ENCODE data around the gene CCK. TPM values are rescaled to one million over a fixed set of nuclear protein-coding genes. Genes with fewer than 3 reads are reported as not detected.

Gene CCK
- total RNA-seq, 1 donor from 2014 or later: not detected

DNA sequence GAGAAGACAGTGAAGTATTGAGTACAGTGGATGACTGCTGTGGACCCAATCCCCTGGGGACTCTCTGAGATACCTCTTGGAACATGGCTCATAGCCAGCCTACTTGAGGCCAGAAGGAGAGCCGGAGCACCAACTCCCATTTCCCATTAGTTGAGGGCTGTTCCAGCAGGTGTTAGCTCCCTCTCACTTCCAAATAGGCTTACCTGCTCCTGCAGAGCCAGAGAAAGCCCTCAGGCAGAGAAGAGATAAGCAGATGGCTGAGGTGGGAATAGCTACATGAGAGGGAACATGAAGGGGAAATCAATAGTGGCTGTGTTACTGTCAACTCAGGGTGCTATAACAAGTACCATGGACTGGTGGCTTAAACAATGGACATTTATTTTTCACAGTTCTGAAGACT lies 4.6 kb upstream of the CCK start:
- Mint-ChIP-seq H3K36me3 (ENCODE audit: low read depth) (no peaks in the 10 kb centered on the region), H3K4me3 (no peak overlapping the region), H3K4me1 (no peaks in the 10 kb centered on the region), H3K9me3 (no peaks in the 10 kb centered on the region), H3K27me3 (ENCODE audit: low read depth) (peaks cover 66% of the 10 kb centered on the region), H3K27ac (ENCODE audit: unreplicated experiment) (no peak overlapping the region)
- TF ChIP-seq, protein P1, sequence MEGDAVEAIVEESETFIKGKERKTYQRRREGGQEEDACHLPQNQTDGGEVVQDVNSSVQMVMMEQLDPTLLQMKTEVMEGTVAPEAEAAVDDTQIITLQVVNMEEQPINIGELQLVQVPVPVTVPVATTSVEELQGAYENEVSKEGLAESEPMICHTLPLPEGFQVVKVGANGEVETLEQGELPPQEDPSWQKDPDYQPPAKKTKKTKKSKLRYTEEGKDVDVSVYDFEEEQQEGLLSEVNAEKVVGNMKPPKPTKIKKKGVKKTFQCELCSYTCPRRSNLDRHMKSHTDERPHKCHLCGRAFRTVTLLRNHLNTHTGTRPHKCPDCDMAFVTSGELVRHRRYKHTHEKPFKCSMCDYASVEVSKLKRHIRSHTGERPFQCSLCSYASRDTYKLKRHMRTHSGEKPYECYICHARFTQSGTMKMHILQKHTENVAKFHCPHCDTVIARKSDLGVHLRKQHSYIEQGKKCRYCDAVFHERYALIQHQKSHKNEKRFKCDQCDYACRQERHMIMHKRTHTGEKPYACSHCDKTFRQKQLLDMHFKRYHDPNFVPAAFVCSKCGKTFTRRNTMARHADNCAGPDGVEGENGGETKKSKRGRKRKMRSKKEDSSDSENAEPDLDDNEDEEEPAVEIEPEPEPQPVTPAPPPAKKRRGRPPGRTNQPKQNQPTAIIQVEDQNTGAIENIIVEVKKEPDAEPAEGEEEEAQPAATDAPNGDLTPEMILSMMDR (conservative IDR thresholded peaks at IDR 0.05): no peak
- no peak for DNase-seq (ENCODE audit: low read depth, low spot score)

DNA sequence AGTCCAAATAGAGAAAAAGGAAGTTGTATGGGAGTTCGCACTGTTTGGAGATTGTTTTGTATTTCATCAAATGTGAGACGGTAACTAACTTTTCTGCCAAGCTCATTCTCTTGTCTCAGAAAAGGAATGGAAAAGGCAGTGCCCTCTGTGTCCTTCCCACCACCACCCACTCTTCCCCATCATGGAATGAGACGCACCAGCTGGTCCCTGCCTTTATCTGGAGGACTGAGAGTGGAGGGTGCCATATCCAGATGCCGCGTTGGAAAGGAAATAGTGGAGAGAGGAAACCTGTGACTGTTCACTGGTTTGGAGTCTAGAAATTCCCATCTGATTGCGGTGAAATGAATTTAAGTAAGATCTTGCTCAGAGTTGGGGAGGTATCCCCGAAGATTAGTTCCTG lies 3.7 kb upstream of the CCK start:
- H3K4me1 Mint-ChIP-seq: no peaks in the 10 kb centered on the region
- TF ChIP-seq, protein P1 (conservative IDR thresholded peaks at IDR 0.05): no peak
- H3K27me3 Mint-ChIP-seq (ENCODE audit: low read depth): peaks cover 71% of the 10 kb centered on the region
- DNase-seq (ENCODE audit: low read depth, low spot score): no peak
- no peaks in the 10 kb centered on the region for H3K9me3 Mint-ChIP-seq
- H3K27ac Mint-ChIP-seq (ENCODE audit: unreplicated experiment): no peak overlapping the region
- H3K36me3 Mint-ChIP-seq (ENCODE audit: low read depth): no peaks in the 10 kb centered on the region
- no peak overlapping the region for H3K4me3 Mint-ChIP-seq

DNA sequence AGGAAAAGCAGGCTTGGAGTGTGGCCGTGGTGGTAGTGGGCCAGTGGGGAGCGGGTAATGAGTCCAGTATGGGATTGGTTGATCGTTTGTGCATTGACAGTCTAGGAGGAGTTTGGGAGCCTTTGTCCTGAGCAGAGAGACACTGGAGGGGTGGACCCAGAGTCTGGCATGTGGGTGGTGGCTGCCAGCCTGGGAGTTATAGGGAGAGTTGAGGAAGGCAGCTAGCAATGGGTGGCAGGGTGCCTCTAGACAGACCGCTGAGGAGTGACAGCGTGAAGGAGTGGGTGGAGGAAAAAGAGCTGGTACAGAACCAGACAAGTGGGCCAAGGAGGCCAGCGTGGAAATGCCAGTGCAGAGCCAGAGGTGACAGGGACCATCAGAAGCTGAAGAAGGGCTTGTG lies 1.9 kb upstream of the CCK start:
- TF ChIP-seq, protein P1 (conservative IDR thresholded peaks at IDR 0.05): no peak
- H3K27ac Mint-ChIP-seq (ENCODE audit: unreplicated experiment): no peak overlapping the region
- peaks cover 2% of the 10 kb centered on the region for H3K4me1 Mint-ChIP-seq
- H3K27me3 Mint-ChIP-seq (ENCODE audit: low read depth): peaks cover 89% of the 10 kb centered on the region
- H3K4me3 Mint-ChIP-seq: no peak overlapping the region
- no peak for DNase-seq (ENCODE audit: low read depth, low spot score)
- no peaks in the 10 kb centered on the region for H3K9me3 Mint-ChIP-seq
- H3K36me3 Mint-ChIP-seq (ENCODE audit: low read depth): no peaks in the 10 kb centered on the region

DNA sequence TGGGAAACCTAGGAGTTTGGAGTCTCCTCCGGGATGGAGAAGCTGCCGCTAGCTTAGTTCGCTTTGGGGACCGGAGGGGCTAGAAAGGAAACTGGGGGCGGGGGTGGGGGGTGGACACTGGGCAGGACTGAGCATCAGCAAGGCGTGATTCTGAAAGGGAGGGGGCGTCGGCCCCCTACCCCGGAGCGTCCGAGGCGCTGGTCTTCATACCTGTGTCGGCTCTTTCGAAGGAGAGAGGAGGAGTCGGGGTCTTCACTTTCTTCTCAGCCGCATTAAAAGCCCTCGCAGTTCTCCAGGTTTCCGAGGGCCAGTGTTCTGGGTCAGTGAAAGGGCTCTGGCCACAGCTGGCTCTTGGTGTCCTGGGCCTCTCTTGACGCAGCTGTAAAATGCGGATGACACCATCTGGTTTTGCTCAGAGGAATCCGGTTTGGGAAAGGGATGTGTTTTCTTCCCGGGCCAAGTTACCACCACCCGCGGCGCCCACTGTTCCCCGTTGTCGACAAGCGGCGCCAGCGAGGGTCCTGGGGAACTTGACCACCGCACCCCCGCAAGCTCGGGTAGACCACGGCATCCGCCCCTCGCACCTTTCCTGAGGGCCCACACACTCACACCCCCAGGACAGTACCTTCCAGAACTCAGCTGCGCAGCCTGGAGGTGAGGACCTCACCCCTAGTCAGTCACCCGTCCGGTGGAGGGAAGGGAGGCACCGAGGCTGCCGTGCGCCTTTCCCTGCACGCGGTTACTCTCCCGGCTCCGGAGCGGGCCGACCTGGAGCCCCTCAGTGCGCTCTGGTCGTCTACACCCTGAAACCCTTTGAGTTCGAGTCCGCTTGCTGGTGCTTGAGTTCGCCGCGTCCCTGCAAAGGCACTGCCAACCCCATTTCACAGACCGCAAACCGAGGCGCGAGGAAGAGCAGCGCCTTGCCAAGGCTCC lies 660 bp downstream of the CCK start:
- no peaks in the 10 kb centered on the region for H3K9me3 Mint-ChIP-seq
- peaks cover 95% of the 10 kb centered on the region for H3K27me3 Mint-ChIP-seq (ENCODE audit: low read depth)
- TF ChIP-seq, protein P1 (conservative IDR thresholded peaks at IDR 0.05): no peak
- peaks cover 5% of the 10 kb centered on the region for H3K4me1 Mint-ChIP-seq
- H3K27ac Mint-ChIP-seq (ENCODE audit: unreplicated experiment): no peak overlapping the region
- no peaks in the 10 kb centered on the region for H3K36me3 Mint-ChIP-seq (ENCODE audit: low read depth)
- H3K4me3 Mint-ChIP-seq: no peak overlapping the region
- no peak for DNase-seq (ENCODE audit: low read depth, low spot score)

DNA sequence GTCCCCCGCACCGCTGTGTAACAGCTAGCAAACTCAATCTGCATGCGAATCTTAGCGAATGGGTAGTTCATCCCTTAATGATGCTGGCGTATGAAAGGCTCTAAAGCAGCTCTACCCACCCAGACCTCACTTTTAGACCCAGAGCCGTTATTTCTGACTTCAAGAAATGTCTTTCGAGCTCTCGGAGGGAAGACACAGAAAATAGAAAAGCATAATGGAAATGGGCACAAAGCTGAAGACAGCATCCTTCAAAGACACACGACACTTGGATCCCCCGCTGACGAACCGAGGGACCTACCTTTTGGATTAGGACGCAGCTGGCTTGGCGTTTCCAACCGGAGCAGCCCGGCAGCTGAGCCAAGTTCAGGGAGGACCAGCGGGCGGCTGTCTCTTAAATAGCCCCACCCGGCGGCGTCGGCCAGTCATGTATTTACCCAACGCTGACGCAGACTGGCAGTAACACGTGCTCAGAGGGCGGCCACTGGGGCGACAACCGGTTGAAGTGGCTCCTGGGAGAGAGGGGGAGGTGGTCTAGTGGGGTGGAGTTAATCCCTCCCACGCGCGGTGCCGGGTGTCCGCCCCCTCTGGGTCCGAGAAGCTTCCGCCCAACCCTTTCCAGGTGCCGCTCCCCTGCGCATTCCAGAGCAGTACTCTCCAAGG lies 1.5 kb downstream of the CCK start:
- no peaks in the 10 kb centered on the region for H3K36me3 Mint-ChIP-seq (ENCODE audit: low read depth)
- peaks cover 96% of the 10 kb centered on the region for H3K27me3 Mint-ChIP-seq (ENCODE audit: low read depth)
- H3K27ac Mint-ChIP-seq (ENCODE audit: unreplicated experiment): no peak overlapping the region
- DNase-seq (ENCODE audit: low read depth, low spot score): no peak
- no peaks in the 10 kb centered on the region for H3K9me3 Mint-ChIP-seq
- H3K4me1 Mint-ChIP-seq: peaks cover 5% of the 10 kb centered on the region
- TF ChIP-seq, protein P1 (conservative IDR thresholded peaks at IDR 0.05): no peak
- H3K4me3 Mint-ChIP-seq: no peak overlapping the region
